Fibroblast of the aortic adventitia (primary cell): ENCODE results near the gene RASSF7. TPM values are rescaled to one million over a fixed set of nuclear protein-coding genes. Genes with fewer than 3 reads are reported as not detected.

ENCODE experiments used
- DNase-seq: peaks from one replicate; pipeline ENCODE4 v3.0.0-alpha.2; 2010; ENCODE audit warnings: low read depth
- H3K4me3 ChIP-seq: 2 replicates; pipeline ENCODE4 v1.5.1; 2011; ENCODE audit warnings: low read depth, mild to moderate bottlenecking, control low read depth, low read length, moderate library complexity
- CTCF ChIP-seq: IDR thresholded peaks from 2 replicates; pipeline ENCODE4 v1.5.1; 2011; ENCODE audit warnings: mild to moderate bottlenecking, low read length, control low read depth, inconsistent platforms; ENCODE audit not compliant: insufficient read depth
- total RNA-seq: library from RNA; depleted of rRNA; stranded (reverse); fragments of >200 nt; gene quantifications from 2 replicates; pipeline ENCODE4 v1.2.3, GENCODE V29; 2012; ENCODE audit warnings: low replicate concordance

The RASSF7 gene
- total RNA-seq, 1 donor, result 1.6 TPM

- TF ChIP-seq CTCF, result no peak
- no peak for DNase-seq
- no peak overlapping the region for H3K4me3 ChIP-seq
Measured at GRCh38 chr11:590997-591396, 30.2 kb downstream of the RASSF7 start.

GRCh38 chr11:592501-592900 lies 31.7 kb downstream of the RASSF7 start:
- no peak overlapping the region for H3K4me3 ChIP-seq
- TF ChIP-seq CTCF, result no peak
- no peak for DNase-seq

- H3K4me3 ChIP-seq, result no peak overlapping the region
- no peak for DNase-seq
Measured at GRCh38 chr11:592918-593317, 32.1 kb downstream of the RASSF7 start.

GRCh38 chr11:593347-593746 lies 32.6 kb downstream of the RASSF7 start:
- DNase-seq, result no peak
- H3K4me3 ChIP-seq, result no peak overlapping the region
- no peak for TF ChIP-seq CTCF

More at GRCh38 chr11:592918-593317, 32.1 kb downstream of the RASSF7 start:
- no peak for TF ChIP-seq CTCF

- no peak for TF ChIP-seq CTCF
- H3K4me3 ChIP-seq, result no peak overlapping the region
- DNase-seq, result no peak
Measured at GRCh38 chr11:595400-595799, 34.6 kb downstream of the RASSF7 start.

GRCh38 chr11:596374-596773 lies 35.6 kb downstream of the RASSF7 start:
- no peak for DNase-seq
- no peak overlapping the region for H3K4me3 ChIP-seq
- TF ChIP-seq CTCF, result no peak

- DNase-seq, result no peak
- no peak for TF ChIP-seq CTCF
Measured at GRCh38 chr11:597166-597725, 36.5 kb downstream of the RASSF7 start.

More at GRCh38 chr11:597166-597725, 36.5 kb downstream of the RASSF7 start:
- H3K4me3 ChIP-seq, result no peak overlapping the region
